Endometrium (tissue), 2 donors: ENCODE measurements around the gene IFT80.
"Not testable (repeated sequence)": the region's sequence is repeated elsewhere in the genome, so short reads cannot be mapped to it uniquely, and the experiment has no call there.

Source experiments
- FAIRE-seq: peaks from 2 replicates; lab custom pipeline; 2012; peaks lifted over from hg19 to GRCh38; lab: Jason Lieb, UNC
- donor health status: control.
- donor health status: control.

The IFT80 gene

DNA sequence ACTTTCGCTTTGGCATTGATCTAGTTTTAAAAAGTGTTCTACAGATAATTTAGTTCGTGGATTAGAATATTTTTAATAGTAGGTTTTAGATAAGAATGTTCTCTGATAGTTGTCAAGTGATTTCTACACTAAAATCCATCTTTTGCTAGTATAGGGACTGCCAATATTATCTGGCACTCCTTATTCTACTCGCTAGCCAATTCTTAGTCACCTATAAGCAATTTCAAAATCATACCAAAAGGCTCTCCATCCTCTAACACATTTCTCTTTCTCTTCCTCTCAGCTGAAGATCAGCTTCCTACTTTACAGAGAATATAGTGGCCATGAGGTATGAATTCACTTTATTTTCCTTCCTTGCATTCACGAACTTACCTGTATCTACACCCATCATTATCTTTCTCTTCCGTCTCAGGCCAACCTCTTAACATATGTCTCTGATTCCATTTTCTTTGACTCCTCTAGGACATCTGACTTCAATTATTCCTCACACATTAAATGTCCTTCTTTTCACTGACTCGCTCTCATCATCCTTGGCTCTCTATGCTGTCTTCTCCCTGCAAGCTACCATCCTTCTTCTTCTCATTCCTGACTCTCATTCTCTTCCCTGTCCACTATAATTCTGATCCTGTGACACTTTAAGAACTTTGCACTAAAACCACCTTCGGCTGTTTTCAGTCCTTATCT lies 138.3 kb downstream of the IFT80 start:
- no peak for FAIRE-seq

DNA sequence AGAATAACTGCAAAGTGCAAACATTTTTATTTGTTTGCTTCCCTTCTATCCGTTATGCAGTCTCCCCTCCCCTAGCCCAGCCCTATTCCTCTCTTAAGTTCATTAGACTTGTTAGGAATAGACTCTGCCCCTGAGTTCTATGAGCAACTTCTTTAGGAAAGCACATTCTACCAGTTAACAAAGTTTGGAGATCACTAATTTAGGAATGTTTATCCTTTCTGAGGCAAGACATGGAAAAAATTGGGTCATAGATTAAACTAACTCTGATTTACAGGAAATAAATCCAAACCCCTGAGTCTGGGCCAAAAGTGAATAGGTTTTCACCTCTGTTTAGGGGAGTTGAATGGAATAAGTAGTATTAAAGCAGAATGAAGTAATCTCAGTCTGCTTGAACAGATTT lies 139.4 kb downstream of the IFT80 start:
- no peak for FAIRE-seq

- FAIRE-seq: no peak
Observed at GRCh38 chr3:160257606-160258005, 141.4 kb downstream of the IFT80 start.

DNA sequence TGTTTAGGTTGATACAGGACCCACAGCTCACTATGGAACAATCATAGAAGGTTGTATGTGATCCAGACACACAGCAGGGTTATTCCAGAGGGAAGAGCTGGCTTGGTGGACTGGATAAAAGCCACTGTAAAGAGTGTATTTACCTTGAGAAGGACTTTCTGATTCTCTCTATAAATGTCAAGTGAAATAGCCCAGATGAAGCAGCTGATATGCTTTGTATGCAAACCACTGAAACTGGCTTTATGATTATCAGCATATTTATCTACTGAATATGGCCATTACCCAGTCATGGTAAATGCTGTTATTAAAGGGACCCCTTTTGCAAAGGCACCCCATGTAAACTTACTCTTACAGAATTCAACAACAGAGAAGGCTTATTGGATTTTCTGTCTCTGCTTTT lies 145.7 kb downstream of the IFT80 start:
- no peak for FAIRE-seq

- no peak for FAIRE-seq
Observed at GRCh38 chr3:160247766-160248165, 151.3 kb downstream of the IFT80 start.

- FAIRE-seq: no peak
Observed at GRCh38 chr3:160245261-160245800, 153.7 kb downstream of the IFT80 start.

- FAIRE-seq: not testable (repeated sequence)
Observed at GRCh38 chr3:160240719-160241118, 158.3 kb downstream of the IFT80 start.

- no peak for FAIRE-seq
Observed at GRCh38 chr3:160232014-160232413, 167.0 kb downstream of the IFT80 start.

GRCh38 chr3:160227419-160227818 lies 171.6 kb downstream of the IFT80 start:
- FAIRE-seq: no peak

DNA sequence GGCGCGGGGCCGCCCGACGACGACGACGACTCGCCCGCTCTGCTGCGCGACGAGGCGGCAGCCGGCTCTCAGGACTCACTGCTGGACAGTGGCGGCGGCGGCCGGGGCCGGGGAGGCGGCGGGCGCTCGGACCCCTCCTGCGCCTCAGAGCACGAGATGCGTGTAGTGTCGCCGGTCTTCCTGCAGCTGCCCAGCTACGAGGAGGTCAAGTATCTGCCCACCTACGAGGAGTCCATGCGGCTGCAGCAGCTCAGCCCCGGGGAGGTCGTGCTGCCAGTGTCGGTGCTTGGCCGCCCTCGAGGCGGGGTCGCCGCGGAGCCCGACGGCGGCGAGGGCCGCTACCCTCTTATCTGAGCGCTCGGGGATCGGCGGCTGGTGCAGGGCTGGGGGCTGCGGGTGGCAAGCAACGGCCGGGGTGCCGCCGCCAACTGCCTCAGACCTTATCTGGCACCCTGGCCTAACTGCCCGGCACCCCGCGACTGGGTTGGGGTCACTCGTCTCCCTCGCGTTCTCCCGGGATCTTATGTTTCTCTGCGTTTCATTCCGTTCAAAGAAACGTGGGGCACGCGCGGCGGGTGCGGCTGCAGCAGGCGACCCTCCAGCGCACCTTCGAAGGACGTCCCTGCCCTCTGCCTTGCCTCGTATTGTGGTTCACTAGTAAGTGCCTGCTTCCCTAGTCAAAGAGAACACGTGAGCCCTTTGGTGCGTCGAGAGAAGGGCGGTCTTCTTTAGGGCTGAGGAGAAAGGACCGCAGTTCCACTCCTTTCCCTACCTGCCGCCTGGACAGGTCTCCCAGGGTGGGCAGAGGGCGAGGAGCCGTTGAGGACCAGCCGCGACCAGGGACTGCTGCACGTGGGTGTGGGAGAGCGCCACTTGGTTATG lies 172.8 kb downstream of the IFT80 start:
- no peak for FAIRE-seq

GRCh38 chr3:160225176-160226025 lies 173.6 kb downstream of the IFT80 start, which contains the start of gene C3orf80:
Gene C3orf80 (plus strand): TSS chr3:160225422. CDS start chr3:160225636, 214 bp downstream.
- FAIRE-seq: no peak

DNA sequence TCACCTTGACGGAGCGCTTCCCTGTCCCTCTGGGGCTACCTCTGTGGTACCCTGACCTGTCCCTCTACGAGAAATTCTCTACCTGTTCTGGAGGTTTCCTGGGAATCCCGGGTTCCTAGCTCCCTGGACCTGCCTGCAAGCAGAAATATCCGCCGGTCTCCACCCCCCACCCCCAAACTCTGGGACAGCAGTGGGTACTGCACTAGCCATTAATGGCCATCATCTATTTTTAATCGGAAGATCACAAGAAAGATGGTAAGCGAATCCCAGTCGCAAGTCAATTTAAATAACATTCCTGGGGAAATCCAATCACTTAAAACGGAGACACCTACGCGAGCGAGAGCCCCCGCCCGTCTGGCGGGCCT lies 174.2 kb downstream of the IFT80 start:
- FAIRE-seq: no peak

GRCh38 chr3:160224256-160224655 lies 174.8 kb downstream of the IFT80 start:
- FAIRE-seq: no peak

GRCh38 chr3:160221019-160221418 lies 178.0 kb downstream of the IFT80 start:
- FAIRE-seq: no peak

GRCh38 chr3:160220038-160220437 lies 179.0 kb downstream of the IFT80 start:
- no peak for FAIRE-seq

- FAIRE-seq: no peak
Observed at GRCh38 chr3:160218136-160218535, 180.9 kb downstream of the IFT80 start.

- no peak for FAIRE-seq
Observed at GRCh38 chr3:160217675-160218074, 181.3 kb downstream of the IFT80 start.

- FAIRE-seq: no peak
Observed at GRCh38 chr3:160213191-160213590, 185.8 kb downstream of the IFT80 start.

GRCh38 chr3:160210799-160211221 lies 188.2 kb downstream of the IFT80 start:
- no peak for FAIRE-seq

GRCh38 chr3:160210341-160210740 lies 188.7 kb downstream of the IFT80 start:
- no peak for FAIRE-seq
